ENCODE results near the gene EXOSC7. TPM values are rescaled to one million over a fixed set of nuclear protein-coding genes. Genes with fewer than 3 reads are reported as not detected.

The EXOSC7 gene
- total and polyA plus RNA-seq, 2 of the 4 experiments (the other 2 are of a cell fraction): 61.6 to 62.2 TPM

GRCh38 chr3:45002139-45002660 lies 26.2 kb downstream of the EXOSC7 start:
- no peak overlapping the region for H2AK9ac ChIP-seq (replicated peaks; ENCODE audit: low read depth, low read length, poor library complexity)
- H3K4me2 ChIP-seq (ENCODE audit: low read depth, low read length): no peak overlapping the region
- no peak overlapping the region for H3K4me3 ChIP-seq (ENCODE audit: insufficient read depth, low read depth, low read length)
- ChIA-PET CTCF (interaction anchor here (2.1 kb wide), 1 partner anchor 10 kb away, joined by 5 read pairs; no protein-coding TSS in a partner anchor), POLR2A (ENCODE audit: unreplicated experiment) (no interaction called here)
- H3K9me1 ChIP-seq (ENCODE audit: insufficient read depth, low read length): peaks cover 5% of the 10 kb centered on the region; the same call in 1 of the 2 replicates
- H2BK5ac ChIP-seq (ENCODE audit: low read depth, low read length, poor library complexity, severe bottlenecking): no peak overlapping the region
- in situ Hi-C loops (cut with MboI; ENCODE audit: low sequenced_read_pairs) (no loop called here), dilution Hi-C loops (cut with HindIII; ENCODE audit: low sequenced_read_pairs, unreplicated experiment) (no loop called here), intact Hi-C loops (cut with micrococcal nuclease) (no loop called here)
- ATAC-seq (ENCODE audit: low read depth) (no peak), DNase-seq (no peak)
- no peak overlapping the region for H2AFZ ChIP-seq (replicated peaks; ENCODE audit: low read length, poor library complexity)
- no peak overlapping the region for H3K18ac ChIP-seq (ENCODE audit: low read depth, low read length)
- no peak overlapping the region for H2BK15ac ChIP-seq (ENCODE audit: low read depth, low read length)
- no TSS peak for BruUV-seq (replicated peaks)
- TF ChIP-seq CEBPB (IDR thresholded peaks at IDR 0.05; ENCODE audit: low read depth, low read length) (no peak), NFE2L2 (IDR thresholded peaks at IDR 0.05; ENCODE audit: low read depth, low read length) (no peak), CTCF (conservative IDR thresholded peaks at IDR 0.05; ENCODE audit: low read depth, low read length) (no peak), BHLHE40 (IDR thresholded peaks at IDR 0.05; ENCODE audit: low read depth, low read length) (no peak), RFX5 (IDR thresholded peaks at IDR 0.05; ENCODE audit: low read depth, low read length) (no peak), MAFK (IDR thresholded peaks at IDR 0.05; ENCODE audit: low read depth, low read length) (no peak), CHD1 (IDR thresholded peaks at IDR 0.05; ENCODE audit: low read depth, low read length) (no peak), SMC3 (IDR thresholded peaks at IDR 0.05; ENCODE audit: low read depth, low read length) (no peak), ELK1 (IDR thresholded peaks at IDR 0.05; ENCODE audit: borderline replicate concordance, low read depth, low read length) (no peak), RCOR1 (IDR thresholded peaks at IDR 0.05; ENCODE audit: insufficient replicate concordance, low read length) (no peak), FOS (IDR thresholded peaks at IDR 0.05; ENCODE audit: low read depth, low read length) (no peak), MXI1 (IDR thresholded peaks at IDR 0.05; ENCODE audit: borderline replicate concordance, low read depth, low read length) (no peak), POLR2A (IDR thresholded peaks at IDR 0.05; ENCODE audit: low read depth, low read length) (no peak), USF2 (IDR thresholded peaks at IDR 0.05; ENCODE audit: low read depth, low read length) (no peak), MAZ (IDR thresholded peaks at IDR 0.05; ENCODE audit: borderline replicate concordance, low read depth, low read length) (no peak)
- peaks cover 14 to 18% of the 10 kb centered on the region in 2 experiments for H3K79me1 ChIP-seq (ENCODE audit: low read depth in 1 of 2, low read length in 2 of 2)
- H3K9me3 ChIP-seq (ENCODE audit: control insufficient read depth, insufficient read depth, low read length): no peaks in the 10 kb centered on the region
- H4K5ac ChIP-seq (ENCODE audit: low read depth, low read length): no peak overlapping the region
- no peaks in the 10 kb centered on the region for H4K20me1 ChIP-seq (ENCODE audit: insufficient read depth, low read length)
- no peak overlapping the region for H3K56ac ChIP-seq (ENCODE audit: extremely low read depth, insufficient read depth, low read length)
- no peak overlapping the region for H4K91ac ChIP-seq (ENCODE audit: insufficient read depth, low read depth, low read length)
- no peaks in the 10 kb centered on the region for H3K27me3 ChIP-seq (ENCODE audit: control insufficient read depth, insufficient read depth, low read length)
- no peak overlapping the region for H3K27ac ChIP-seq (ENCODE audit: insufficient read depth, low read length)
- no peak overlapping the region for H3K14ac ChIP-seq (replicated peaks; ENCODE audit: low read depth, low read length)
- no peak overlapping the region for H2BK120ac ChIP-seq (ENCODE audit: low read depth, low read length)
- H2AK5ac ChIP-seq (ENCODE audit: low read depth, low read length): no peak overlapping the region
- H2BK20ac ChIP-seq (ENCODE audit: low read depth, low read length): no peak overlapping the region
- no peak overlapping the region for H3K9ac ChIP-seq (ENCODE audit: low read depth, low read length)
- WGBS, 2 experiments (ENCODE audit: extremely low coverage in 2 of 2, insufficient read length in 1 of 2): no CpG with 5 or more reads among the region's 2 CpGs
- H4K8ac ChIP-seq (ENCODE audit: low read depth in 2 of 2, low read length in 2 of 2): no peak overlapping the region
- H3K4ac ChIP-seq (ENCODE audit: low read depth, low read length): no peak overlapping the region
- H3K36me3 ChIP-seq (ENCODE audit: control insufficient read depth, insufficient read depth, low read length): peaks cover 34% of the 10 kb centered on the region
- H3K23ac ChIP-seq (ENCODE audit: low read depth, low read length): no peak overlapping the region
- H3K4me1 ChIP-seq (ENCODE audit: control insufficient read depth, insufficient read depth, low read length): peaks cover 3% of the 10 kb centered on the region; the same call in 1 of the 2 replicates

All from IMR-90 (cell line).